ENCODE results near the gene CNTNAP2.
"Not testable (repeated sequence)": the region's sequence is repeated elsewhere in the genome, so short reads cannot be mapped to it uniquely, and the experiment has no call there.

CNTNAP2 gene

GRCh38 chr7:148318102-148318811 lies 2201.7 kb downstream of the CNTNAP2 start:
- no peak for DNase-seq (ENCODE audit: low read depth)

DNA sequence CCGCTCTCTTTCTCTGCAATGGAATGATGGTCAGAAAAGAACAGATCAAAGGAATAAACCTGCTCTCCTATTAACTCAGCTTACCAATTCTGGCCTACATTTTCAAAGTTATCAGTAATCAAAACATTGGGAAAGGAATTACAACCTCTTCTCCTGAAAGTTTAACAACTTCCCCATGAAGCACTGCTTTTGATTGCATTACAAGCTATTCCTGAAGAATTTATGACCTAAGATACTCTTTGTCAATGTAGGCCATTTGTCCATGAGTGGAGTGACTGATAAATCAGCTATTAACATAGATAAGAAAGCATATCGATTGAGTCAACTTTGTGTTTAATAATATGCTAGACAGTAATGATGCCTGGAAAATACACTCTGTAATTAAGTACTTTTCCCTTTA lies 2202.2 kb downstream of the CNTNAP2 start:
- no peak for DNase-seq (ENCODE audit: low read depth)

DNA sequence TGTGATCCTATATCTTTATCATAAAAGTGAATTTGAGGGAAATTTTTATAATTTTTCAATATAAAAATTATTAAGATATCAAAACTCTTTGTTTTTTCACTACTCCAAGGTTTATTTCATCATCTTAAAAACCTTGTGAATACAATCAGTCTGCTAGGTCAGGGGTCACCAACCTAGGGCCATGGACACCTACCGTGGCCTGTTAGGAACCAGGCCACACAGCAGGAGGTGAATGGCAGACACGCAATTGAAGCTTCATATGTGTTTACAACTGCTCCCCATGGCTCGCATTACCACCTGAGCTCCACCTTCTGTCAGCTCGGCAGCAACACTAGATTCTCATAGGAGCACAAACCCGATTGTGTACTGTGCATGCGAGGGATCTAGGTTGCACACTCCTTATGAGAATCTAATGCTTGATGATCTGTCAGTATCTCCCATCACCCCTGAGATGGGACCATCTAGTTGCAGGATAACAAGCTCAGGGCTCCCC lies 2202.8 kb downstream of the CNTNAP2 start:
- DNase-seq (ENCODE audit: low read depth), result no peak

DNA sequence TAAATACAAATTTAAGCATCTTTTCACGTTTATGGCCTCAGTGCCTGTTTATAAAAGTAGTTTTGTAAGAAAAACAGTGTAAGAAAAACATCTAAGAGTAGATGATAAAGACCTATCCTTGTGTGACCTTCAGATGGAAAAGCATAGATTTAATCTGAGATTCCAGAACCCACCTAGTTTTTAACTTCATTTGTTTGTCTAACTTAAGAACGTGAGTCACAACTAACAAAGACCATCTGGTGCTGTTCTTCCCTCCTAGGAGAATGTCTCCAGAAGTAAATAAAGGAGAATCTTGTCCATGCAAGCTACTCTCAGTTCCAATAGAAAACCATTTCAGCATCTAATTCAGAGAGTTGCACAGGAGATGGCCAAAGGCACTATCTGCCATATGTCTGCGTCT lies 2208.6 kb downstream of the CNTNAP2 start:
- DNase-seq (ENCODE audit: low read depth), result no peak

- no peak for DNase-seq (ENCODE audit: low read depth)
Measured at GRCh38 chr7:148327379-148327778, 2210.8 kb downstream of the CNTNAP2 start.

- no peak for DNase-seq (ENCODE audit: low read depth)
Measured at GRCh38 chr7:148328906-148329305, 2212.3 kb downstream of the CNTNAP2 start.

DNA sequence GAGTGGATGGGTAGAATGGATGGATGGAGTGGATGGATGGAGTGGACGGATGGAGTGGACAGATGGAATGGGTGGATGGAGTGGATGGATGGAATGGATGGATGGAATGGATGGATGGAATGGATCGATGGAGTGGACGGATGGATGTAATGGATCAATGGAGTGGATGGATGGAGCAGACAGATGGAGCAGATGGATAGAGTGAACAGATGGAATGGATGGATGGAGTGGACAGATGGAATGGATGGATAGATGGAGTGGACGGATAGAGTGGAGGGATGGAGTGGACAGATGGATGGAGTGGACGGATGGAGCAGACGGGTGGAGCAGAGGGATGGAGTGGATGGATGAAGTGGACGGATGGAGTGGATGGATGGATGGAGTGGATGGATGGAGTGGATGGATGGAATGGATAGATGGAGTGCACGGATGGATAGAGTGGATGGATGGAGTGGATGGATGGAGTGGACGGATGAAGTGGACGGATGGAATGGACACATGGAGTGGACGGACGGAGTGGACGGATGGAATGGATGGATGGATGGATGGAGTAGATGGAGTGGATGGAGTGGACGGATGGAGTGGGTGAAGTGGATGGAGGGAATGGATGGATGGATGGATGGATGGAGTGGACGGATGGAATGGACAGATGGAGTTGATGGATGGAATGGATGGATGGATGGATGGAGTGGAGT lies 2213.7 kb downstream of the CNTNAP2 start:
- no peak for DNase-seq (ENCODE audit: low read depth)

GRCh38 chr7:148330822-148331221 lies 2214.2 kb downstream of the CNTNAP2 start:
- DNase-seq (ENCODE audit: low read depth), result no peak

DNA sequence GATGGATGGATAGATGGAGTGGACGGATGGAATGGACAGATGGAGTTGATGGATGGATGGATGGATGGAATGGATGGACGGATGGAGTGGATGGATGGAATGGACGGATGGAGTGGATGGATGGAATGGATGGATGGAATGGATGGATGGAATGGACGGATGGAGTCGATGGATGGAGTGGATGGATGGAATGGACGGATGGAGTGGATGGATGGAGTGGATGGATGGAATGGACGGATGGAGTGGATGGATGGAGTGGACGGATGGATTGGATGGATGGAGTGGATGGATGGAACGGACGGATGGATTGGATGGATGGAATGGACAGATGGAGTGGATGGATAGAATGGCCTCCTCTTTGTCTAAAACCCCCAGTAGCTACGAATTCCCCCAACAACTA lies 2214.9 kb downstream of the CNTNAP2 start:
- DNase-seq (ENCODE audit: low read depth), result not testable (repeated sequence)

DNA sequence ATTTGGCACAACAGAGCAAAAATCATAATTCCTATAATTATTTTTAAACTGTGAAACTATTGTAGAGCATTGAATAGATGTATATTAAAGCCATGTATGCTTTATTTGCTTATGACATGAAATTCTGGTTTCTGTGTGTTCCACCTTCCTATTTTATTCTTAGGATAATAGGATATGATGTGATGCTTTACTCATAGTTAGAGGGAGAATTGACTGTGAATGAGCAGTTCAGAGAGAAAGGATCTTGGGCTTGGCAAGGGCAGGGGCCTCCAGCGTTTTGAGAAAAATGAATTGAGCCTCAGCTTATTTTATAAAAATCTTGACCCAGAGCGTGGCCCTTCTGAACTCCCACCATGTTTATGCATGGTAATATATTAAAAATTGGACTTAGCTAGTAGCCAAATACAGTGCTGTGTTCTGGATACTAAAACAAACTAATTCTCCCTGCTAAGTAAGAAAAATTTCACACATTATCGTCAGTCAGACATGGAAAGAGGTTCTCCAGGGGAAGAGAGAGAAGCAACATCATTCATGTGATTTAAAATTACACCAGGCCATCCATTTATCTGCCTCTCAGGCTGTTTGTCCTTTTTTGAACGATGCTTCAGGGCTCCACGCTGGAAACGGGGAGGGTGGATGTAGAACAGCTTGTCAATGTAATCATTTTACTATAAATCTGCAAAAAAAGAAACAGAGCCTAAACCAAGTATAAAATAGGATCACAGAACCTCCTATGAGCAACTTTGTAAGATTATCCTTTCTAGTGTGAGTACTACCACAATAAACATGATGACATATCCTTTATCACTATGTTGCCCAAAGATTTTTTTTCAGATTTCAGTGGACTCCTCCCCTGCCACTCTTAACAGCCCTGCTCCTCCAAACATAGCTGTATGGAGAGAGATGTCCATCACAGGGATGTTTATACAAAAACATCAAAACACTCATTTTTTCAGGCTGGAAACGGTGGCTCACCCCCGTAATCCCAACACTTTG lies 2215.9 kb downstream of the CNTNAP2 start:
- DNase-seq (ENCODE audit: low read depth), result no peak

GRCh38 chr7:148334441-148334956 lies 2217.9 kb downstream of the CNTNAP2 start:
- no peak for DNase-seq (ENCODE audit: low read depth)

DNA sequence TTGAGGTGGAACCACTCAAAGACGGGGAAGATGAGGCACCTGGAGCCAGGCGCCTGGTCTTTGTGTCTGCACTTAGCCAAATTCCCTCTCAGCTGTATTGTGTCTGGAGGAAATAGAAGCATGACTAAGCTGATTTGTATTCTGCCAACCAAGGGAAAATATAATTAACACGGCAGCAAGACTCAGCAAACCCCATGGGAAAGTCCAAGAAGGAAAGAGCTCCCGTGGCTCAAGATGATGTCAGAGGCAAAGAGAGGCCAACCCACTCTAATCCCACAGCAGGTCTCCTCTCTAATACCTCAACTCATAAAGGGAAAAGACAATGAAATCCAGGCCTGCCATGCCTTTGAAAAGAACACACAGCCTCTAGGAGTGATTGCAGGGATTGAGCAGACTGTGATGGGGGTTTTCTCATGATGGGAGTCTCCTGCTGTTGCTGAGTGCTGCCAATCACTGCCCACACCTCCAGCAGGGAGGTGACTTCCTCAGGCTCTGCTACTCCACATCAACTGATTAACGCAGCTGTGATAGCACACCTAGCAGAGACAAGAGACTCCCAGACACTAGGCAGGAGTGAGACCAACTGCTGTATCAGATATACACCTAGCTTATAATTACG lies 2218.5 kb downstream of the CNTNAP2 start:
- no peak for DNase-seq (ENCODE audit: low read depth)

GRCh38 chr7:148335790-148336189 lies 2219.2 kb downstream of the CNTNAP2 start:
- no peak for DNase-seq (ENCODE audit: low read depth)

DNA sequence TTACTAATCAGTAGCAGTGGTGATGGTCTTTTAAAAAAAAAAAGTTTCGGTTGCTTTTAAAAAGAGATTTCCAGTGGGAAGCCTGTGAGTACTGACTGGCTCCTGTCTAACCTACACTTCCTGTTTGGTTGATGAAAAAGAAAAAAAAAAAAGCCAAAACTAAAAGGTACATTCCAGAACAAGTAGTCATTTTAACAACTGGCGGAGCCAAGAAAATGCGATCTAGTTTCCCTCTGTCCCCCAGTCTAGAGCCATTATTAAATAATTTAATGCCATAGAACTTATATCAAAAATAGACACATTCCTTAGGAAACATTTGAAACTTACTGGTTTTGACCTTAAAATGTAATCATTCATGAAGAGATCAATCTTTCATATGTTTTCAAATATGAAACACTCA lies 2219.8 kb downstream of the CNTNAP2 start:
- DNase-seq (ENCODE audit: low read depth), result no peak

GRCh38 chr7:148337246-148337965 lies 2220.8 kb downstream of the CNTNAP2 start:
- no peak for DNase-seq (ENCODE audit: low read depth)

GRCh38 chr7:148337995-148338747 lies 2221.6 kb downstream of the CNTNAP2 start:
- DNase-seq (ENCODE audit: low read depth), result no peak

GRCh38 chr7:148340438-148341280 lies 2224.1 kb downstream of the CNTNAP2 start:
- DNase-seq (ENCODE audit: low read depth), result no peak

- DNase-seq (ENCODE audit: low read depth), result no peak
Measured at GRCh38 chr7:148344406-148344805, 2227.8 kb downstream of the CNTNAP2 start.

- no peak for DNase-seq (ENCODE audit: low read depth)
Measured at GRCh38 chr7:148347981-148348380, 2231.4 kb downstream of the CNTNAP2 start.
